Vagina (tissue), 2 donors: ENCODE results near the gene ONECUT1. TPM values are rescaled to one million over a fixed set of nuclear protein-coding genes. Genes with fewer than 3 reads are reported as not detected.

Source experiments
- DNase-seq, 2 donors: peaks; one replicate each; pipeline ENCODE4 v3.0.0-alpha.2; 2017; ENCODE audit errors: extremely low spot score in 2 of 2
- H3K27ac ChIP-seq: fragments of 200-600 bp; sonication (generic); one replicate; pipeline ENCODE4 v1.5.1; 2019
- H3K27me3 ChIP-seq: fragments of 200-600 bp; sonication (generic); one replicate; pipeline ENCODE4 v1.5.1; 2019
- H3K36me3 ChIP-seq, 2 donors: fragments of 200-600 bp; sonication (generic); one replicate each; pipeline ENCODE4 v1.5.1; 2017 to 2019
- H3K4me1 ChIP-seq: fragments of 200-600 bp; sonication (generic); one replicate; pipeline ENCODE4 v1.5.1; 2019
- H3K4me3 ChIP-seq, 2 donors: fragments of 200-600 bp; sonication (generic); 1 replicate in 1 of 2; 2 replicates in 1 of 2; pipeline ENCODE4 v1.5.1; 2016 to 2019
- H3K9me3 ChIP-seq: fragments of 200-600 bp; sonication (generic); one replicate; pipeline ENCODE4 v1.5.1; 2019
- POLR2A ChIP-seq, 2 donors: fragments of 450-650 bp; IDR thresholded peaks; one replicate each; pipeline ENCODE4 v1.6.1; 2017; ENCODE audit warnings: antibody characterized with exemption in 2 of 2, mild to moderate bottlenecking in 2 of 2, moderate library complexity in 2 of 2
- POLR2AphosphoS5 ChIP-seq, 2 donors: sonication (generic); formaldehyde crosslinking; IDR thresholded peaks; one replicate each; pipeline ENCODE4 v1.9.0; 2017; ENCODE audit warnings: antibody characterized with exemption in 2 of 2, mild to moderate bottlenecking in 2 of 2, low read depth in 1 of 2; ENCODE audit not compliant: insufficient read depth in 1 of 2
- intact Hi-C: fragments of 100-400 bp; cut with DNase I; formaldehyde crosslinking; loops from one replicate; pipeline ENCODE4 v1.15.1; 2023
- total RNA-seq: library from RNA; depleted of rRNA; stranded (reverse); fragments of >200 nt; gene quantifications from one replicate; pipeline ENCODE4 v1.2.3, GENCODE V29; 2016
- TF ChIP-seq, protein P1 (sequence below), 3 experiments: fragments of 450-650 bp in 2 of 3; fragments of 200-600 bp in 1 of 3; sonication (generic) in 1 of 3; IDR thresholded peaks; one replicate each; pipeline ENCODE4 v1.5.1; 2017 to 2019; ENCODE audit warnings: antibody characterized with exemption in 3 of 3, mild to moderate bottlenecking in 2 of 3, moderate library complexity in 2 of 3

The ONECUT1 gene
- total RNA-seq, 1 donor from 2014 or later, result not detected

DNA sequence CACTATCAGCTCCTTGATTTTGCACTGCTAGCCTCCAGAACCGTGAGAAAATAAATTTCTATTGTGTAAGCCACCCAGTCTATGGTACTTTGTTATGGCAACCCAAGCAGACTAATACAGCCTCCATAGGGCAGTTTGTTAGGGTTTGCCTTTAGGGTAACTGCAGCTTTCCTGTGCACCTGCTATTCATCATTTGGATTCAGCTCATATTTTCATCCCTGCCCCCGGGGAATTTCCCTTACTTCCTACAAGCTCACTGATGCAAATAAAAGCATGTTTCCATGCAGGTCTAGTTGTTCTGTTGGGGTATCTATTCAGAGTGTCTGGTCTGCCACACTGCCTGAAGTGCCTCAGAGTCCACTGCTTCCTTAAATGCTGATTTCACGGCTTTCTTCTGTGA lies 62.3 kb downstream of the ONECUT1 start:
- TF ChIP-seq POLR2AphosphoS5 (IDR thresholded peaks at IDR 0.05; ENCODE audit: insufficient read depth in 1 of 2, low read depth in 1 of 2), result no peak
- TF ChIP-seq POLR2A (IDR thresholded peaks at IDR 0.05), result no peak
- TF ChIP-seq, protein P1, sequence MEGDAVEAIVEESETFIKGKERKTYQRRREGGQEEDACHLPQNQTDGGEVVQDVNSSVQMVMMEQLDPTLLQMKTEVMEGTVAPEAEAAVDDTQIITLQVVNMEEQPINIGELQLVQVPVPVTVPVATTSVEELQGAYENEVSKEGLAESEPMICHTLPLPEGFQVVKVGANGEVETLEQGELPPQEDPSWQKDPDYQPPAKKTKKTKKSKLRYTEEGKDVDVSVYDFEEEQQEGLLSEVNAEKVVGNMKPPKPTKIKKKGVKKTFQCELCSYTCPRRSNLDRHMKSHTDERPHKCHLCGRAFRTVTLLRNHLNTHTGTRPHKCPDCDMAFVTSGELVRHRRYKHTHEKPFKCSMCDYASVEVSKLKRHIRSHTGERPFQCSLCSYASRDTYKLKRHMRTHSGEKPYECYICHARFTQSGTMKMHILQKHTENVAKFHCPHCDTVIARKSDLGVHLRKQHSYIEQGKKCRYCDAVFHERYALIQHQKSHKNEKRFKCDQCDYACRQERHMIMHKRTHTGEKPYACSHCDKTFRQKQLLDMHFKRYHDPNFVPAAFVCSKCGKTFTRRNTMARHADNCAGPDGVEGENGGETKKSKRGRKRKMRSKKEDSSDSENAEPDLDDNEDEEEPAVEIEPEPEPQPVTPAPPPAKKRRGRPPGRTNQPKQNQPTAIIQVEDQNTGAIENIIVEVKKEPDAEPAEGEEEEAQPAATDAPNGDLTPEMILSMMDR (IDR thresholded peaks at IDR 0.05), result no peak
- no peak for DNase-seq
- H3K4me1 ChIP-seq, result peaks cover 8% of the 10 kb centered on the region
- no peak overlapping the region for H3K4me3 ChIP-seq
- H3K9me3 ChIP-seq, result no peaks in the 10 kb centered on the region
- no peaks in the 10 kb centered on the region for H3K36me3 ChIP-seq
- H3K27ac ChIP-seq, result no peak overlapping the region
- intact Hi-C loops, result no loop called here
- no peaks in the 10 kb centered on the region for H3K27me3 ChIP-seq

DNA sequence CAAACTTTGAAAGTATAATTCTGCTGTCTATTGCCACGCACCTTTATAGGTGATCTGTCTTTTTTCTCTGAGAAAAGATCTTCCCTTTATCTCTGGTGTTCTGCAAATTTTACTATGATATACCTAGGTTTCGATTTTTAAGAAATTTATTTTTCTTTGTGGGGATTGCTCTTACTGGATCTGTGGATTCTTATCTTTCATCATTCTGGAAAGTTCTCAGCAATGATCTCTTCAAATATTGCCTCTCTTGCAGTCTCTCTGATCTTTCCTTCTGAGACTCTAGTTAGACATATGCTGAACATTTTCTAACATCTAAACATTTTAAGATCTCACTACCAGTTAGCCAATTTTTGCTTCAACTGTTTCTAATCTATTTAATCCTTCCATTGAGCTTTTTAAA lies 63.9 kb downstream of the ONECUT1 start:
- no peaks in the 10 kb centered on the region for H3K27me3 ChIP-seq
- intact Hi-C loops, result no loop called here
- no peak for DNase-seq

DNA sequence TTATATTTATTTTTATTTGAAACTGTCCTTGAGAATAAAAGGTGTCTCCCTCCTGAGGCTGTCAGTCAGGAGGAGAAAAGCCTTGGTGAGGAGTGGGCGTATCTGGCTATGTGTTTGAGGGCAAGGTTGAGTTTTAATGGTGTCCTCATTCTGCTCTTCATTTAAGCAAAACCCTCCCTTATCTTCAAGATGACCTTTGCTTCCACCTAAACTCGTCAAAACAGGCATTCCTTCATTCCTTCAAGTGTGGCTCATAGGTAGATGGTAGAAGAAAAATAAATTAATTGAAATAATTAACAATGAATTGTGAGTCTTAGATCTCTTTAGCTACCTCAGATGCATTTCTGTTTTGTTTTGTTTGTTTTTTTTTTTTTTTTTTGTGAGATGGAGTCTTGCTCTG lies 71.6 kb downstream of the ONECUT1 start:
- TF ChIP-seq POLR2AphosphoS5 (IDR thresholded peaks at IDR 0.05; ENCODE audit: insufficient read depth in 1 of 2, low read depth in 1 of 2) (no peak), POLR2A (IDR thresholded peaks at IDR 0.05) (no peak)
- TF ChIP-seq, protein P1 (IDR thresholded peaks at IDR 0.05), result no peak
- H3K36me3 ChIP-seq, result no peaks in the 10 kb centered on the region
- H3K27ac ChIP-seq, result no peak overlapping the region
- no peaks in the 10 kb centered on the region for H3K27me3 ChIP-seq
- intact Hi-C loops, result no loop called here
- H3K4me1 ChIP-seq, result no peaks in the 10 kb centered on the region
- no peak for DNase-seq
- no peaks in the 10 kb centered on the region for H3K9me3 ChIP-seq
- H3K4me3 ChIP-seq, result no peak overlapping the region

More for the DNA sequence above, 63.9 kb downstream of the ONECUT1 start:
- no peak for TF ChIP-seq POLR2AphosphoS5 (IDR thresholded peaks at IDR 0.05; ENCODE audit: insufficient read depth in 1 of 2, low read depth in 1 of 2)
- no peak for TF ChIP-seq POLR2A (IDR thresholded peaks at IDR 0.05)
- Histone ChIP-seq H3K9me3 (no peaks in the 10 kb centered on the region), H3K4me1 (peaks cover 8% of the 10 kb centered on the region), H3K36me3 (no peaks in the 10 kb centered on the region), H3K27ac (no peak overlapping the region), H3K4me3 (no peak overlapping the region)

DNA sequence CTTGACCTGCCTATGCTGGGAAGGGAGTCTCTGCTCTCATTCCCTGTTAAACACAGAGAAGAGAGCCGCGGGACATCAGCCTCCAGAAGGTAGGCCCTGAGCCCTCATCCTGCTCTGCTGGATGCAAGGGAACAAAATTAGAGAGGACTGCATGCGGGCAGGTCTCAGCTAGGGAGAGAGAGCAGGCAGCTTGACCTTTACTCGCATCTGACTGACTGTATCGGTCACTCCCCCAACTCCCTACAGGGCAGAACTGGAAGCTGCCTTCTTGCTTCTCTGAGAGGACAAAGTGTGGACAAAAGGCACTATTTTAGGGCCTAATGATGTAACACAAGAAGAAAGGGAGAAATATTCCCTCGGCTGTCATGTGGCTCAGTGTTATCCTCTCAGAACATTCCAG lies 72.2 kb downstream of the ONECUT1 start:
- Histone ChIP-seq H3K36me3 (no peaks in the 10 kb centered on the region), H3K9me3 (no peaks in the 10 kb centered on the region), H3K4me1 (no peaks in the 10 kb centered on the region), H3K27ac (no peak overlapping the region), H3K4me3 (no peak overlapping the region), H3K27me3 (no peaks in the 10 kb centered on the region)
- DNase-seq, result no peak
- no peak for TF ChIP-seq POLR2A (IDR thresholded peaks at IDR 0.05)
- no peak for TF ChIP-seq POLR2AphosphoS5 (IDR thresholded peaks at IDR 0.05; ENCODE audit: insufficient read depth in 1 of 2, low read depth in 1 of 2)
- TF ChIP-seq, protein P1 (IDR thresholded peaks at IDR 0.05), result no peak
- intact Hi-C loops, result no loop called here

DNA sequence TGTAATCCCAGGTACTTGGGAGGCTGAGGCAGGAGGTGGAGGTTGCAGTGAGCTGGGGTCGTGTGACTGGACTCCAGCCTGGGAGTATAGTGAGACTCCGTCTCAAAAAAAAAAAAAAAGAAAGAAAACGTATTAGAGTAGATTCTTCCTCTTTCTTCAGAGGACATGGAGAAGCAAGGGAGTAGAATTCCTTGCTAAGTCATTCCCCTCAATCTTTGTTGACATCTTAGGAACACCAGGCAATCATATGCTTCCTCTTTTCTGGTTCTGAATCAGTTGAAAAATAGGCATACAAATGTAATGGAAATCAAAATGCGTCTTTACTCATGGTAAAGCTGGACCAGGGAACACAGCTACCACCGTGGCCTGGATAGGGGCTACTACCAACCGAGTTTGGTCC lies 72.7 kb downstream of the ONECUT1 start:
- no peaks in the 10 kb centered on the region for H3K9me3 ChIP-seq
- intact Hi-C loops, result no loop called here
- no peaks in the 10 kb centered on the region for H3K27me3 ChIP-seq
- no peak for TF ChIP-seq POLR2A (IDR thresholded peaks at IDR 0.05)
- no peak for TF ChIP-seq POLR2AphosphoS5 (IDR thresholded peaks at IDR 0.05; ENCODE audit: insufficient read depth in 1 of 2, low read depth in 1 of 2)
- no peak overlapping the region for H3K4me3 ChIP-seq
- H3K4me1 ChIP-seq, result no peaks in the 10 kb centered on the region
- H3K27ac ChIP-seq, result no peak overlapping the region
- H3K36me3 ChIP-seq, result no peaks in the 10 kb centered on the region
- no peak for DNase-seq

DNA sequence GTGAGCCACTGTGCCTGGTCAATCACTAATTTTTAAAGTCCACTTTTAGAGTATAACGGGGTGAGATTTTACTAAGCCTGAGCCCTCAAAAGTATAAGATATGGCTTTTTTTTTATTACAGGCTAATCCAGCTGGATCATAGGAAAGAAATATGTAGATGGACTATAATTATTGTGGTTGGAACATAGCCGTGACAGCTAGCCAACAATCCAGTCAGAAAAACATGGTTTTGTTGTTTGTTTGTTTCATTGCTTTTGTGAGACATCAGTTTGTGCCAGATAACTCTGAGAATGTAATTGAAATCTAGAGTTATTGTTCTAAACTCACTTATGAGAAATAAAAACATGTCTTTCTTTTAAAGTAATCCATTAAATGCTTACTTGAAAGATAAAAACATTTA lies 73.6 kb downstream of the ONECUT1 start:
- no peak for DNase-seq
- Histone ChIP-seq H3K9me3 (no peaks in the 10 kb centered on the region), H3K4me1 (no peaks in the 10 kb centered on the region), H3K4me3 (no peak overlapping the region), H3K36me3 (no peaks in the 10 kb centered on the region), H3K27ac (no peak overlapping the region), H3K27me3 (no peaks in the 10 kb centered on the region)
- no peak for TF ChIP-seq POLR2A (IDR thresholded peaks at IDR 0.05)
- TF ChIP-seq, protein P1 (IDR thresholded peaks at IDR 0.05), result no peak
- TF ChIP-seq POLR2AphosphoS5 (IDR thresholded peaks at IDR 0.05; ENCODE audit: insufficient read depth in 1 of 2, low read depth in 1 of 2), result no peak
- intact Hi-C loops, result no loop called here
